Neural progenitor cell (in vitro differentiated cells): ENCODE measurements around the gene ATG16L2. TPM values are rescaled to one million over a fixed set of nuclear protein-coding genes. Genes with fewer than 3 reads are reported as not detected.

Experiments
- DNase-seq: peaks from one replicate; pipeline ENCODE4 v3.0.0-alpha.2; 2016; ENCODE audit warnings: low spot score
- H2AFZ ChIP-seq: fragments of 200-600 bp; sonication (generic); replicated peaks from 2 replicates; pipeline ENCODE4 v1.6.1; 2016; ENCODE audit warnings: antibody characterized with exemption
- H3F3A ChIP-seq: fragments of 200-600 bp; sonication (generic); 2 replicates; pipeline ENCODE4 v1.6.1; 2016; ENCODE audit warnings: antibody characterized with exemption, low read depth
- H3K27ac ChIP-seq: fragments of 200-600 bp; sonication (generic); 2 replicates; pipeline ENCODE4 v1.5.1; 2016; ENCODE audit warnings: mild to moderate bottlenecking
- H3K27me3 ChIP-seq: fragments of 200-600 bp; sonication (generic); 2 replicates; pipeline ENCODE4 v1.6.1; 2016; ENCODE audit warnings: mild to moderate bottlenecking, moderate library complexity
- H3K36me3 ChIP-seq: fragments of 200-600 bp; sonication (generic); 2 replicates; pipeline ENCODE4 v1.5.1; 2016
- H3K4me1 ChIP-seq: fragments of 200-600 bp; sonication (generic); 2 replicates; pipeline ENCODE4 v1.6.1; 2016; ENCODE audit warnings: mixed run types
- H3K4me2 ChIP-seq: fragments of 200-600 bp; sonication (generic); 2 replicates; pipeline ENCODE4 v1.6.1; 2016
- H3K4me3 ChIP-seq: fragments of 200-600 bp; sonication (generic); 2 replicates; pipeline ENCODE4 v1.5.1; 2016
- H3K79me2 ChIP-seq: fragments of 200-600 bp; sonication (generic); 2 replicates; pipeline ENCODE4 v1.6.1; 2016; ENCODE audit warnings: low read depth
- H3K9ac ChIP-seq: fragments of 200-600 bp; sonication (generic); 2 replicates; pipeline ENCODE4 v1.6.1; 2016
- H3K9me3 ChIP-seq: fragments of 200-600 bp; sonication (generic); 2 replicates; pipeline ENCODE4 v1.5.1; 2016; ENCODE audit warnings: low read depth
- H4K20me1 ChIP-seq: fragments of 200-600 bp; sonication (generic); 2 replicates; pipeline ENCODE4 v1.6.1; 2016; ENCODE audit warnings: low read depth
- H3K27ac Mint-ChIP-seq: 3 replicates; pipeline ENCODE4 v1.8.0; 2021; ENCODE audit warnings: mixed read lengths
- H3K27me3 Mint-ChIP-seq: 2 replicates; pipeline ENCODE4 v1.8.0; 2022; ENCODE audit warnings: low read depth, mild to moderate bottlenecking, inconsistent platforms, moderate library complexity, mixed read lengths; ENCODE audit not compliant: insufficient read depth
- H3K36me3 Mint-ChIP-seq: 3 replicates; pipeline ENCODE4 v1.8.0; 2021; ENCODE audit warnings: mixed read lengths
- H3K4me1 Mint-ChIP-seq: 3 replicates; pipeline ENCODE4 v1.8.0; 2021; ENCODE audit warnings: mixed read lengths
- H3K4me3 Mint-ChIP-seq: 3 replicates; pipeline ENCODE4 v1.8.0; 2021; ENCODE audit warnings: mild to moderate bottlenecking, moderate library complexity, mixed read lengths
- H3K9me3 Mint-ChIP-seq: 3 replicates; pipeline ENCODE4 v1.8.0; 2020; ENCODE audit warnings: mixed read lengths
- CTCF ChIP-seq: fragments of 200-600 bp; sonication (generic); IDR thresholded peaks from 2 replicates; pipeline ENCODE4 v1.5.1; 2017; ENCODE audit warnings: antibody characterized with exemption, mild to moderate bottlenecking
- EZH2 ChIP-seq: fragments of 200-600 bp; sonication (generic); IDR thresholded peaks from 2 replicates; pipeline ENCODE4 v1.6.1; 2017; ENCODE audit warnings: antibody characterized with exemption, mild to moderate bottlenecking, moderate library complexity
- EZH2phosphoT487 ChIP-seq: fragments of 200-600 bp; sonication (generic); IDR thresholded peaks from 2 replicates; pipeline ENCODE4 v1.6.1; 2017; ENCODE audit warnings: antibody characterized with exemption
- total RNA-seq: library from RNA; depleted of rRNA; stranded (reverse); fragments of >200 nt; gene quantifications from 2 replicates; pipeline ENCODE4 v1.2.3, GENCODE V29; 2015; ENCODE audit warnings: low replicate concordance

Gene ATG16L2
- total RNA-seq, 1 donor from 2014 or later, result 20.5 TPM

DNA sequence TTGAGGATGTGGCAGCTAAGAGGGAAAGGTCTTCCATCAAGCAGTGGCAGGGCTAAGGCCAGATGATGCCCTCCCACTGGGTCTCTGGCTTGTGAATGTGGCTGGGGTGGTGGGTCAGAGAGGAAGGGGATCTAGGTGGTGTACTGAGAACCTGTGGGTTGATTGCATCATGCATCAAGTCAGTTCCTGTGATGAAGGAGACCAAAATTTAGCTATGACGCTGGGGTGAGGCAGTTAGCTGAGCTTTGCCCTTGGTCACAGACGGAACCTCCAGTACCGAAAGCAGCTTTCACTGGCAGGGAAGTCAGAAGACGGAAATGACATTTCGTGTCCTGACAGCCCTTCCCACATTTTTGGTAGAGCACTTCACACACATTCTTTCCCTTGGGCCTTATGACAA is 20.7 kb downstream of the ATG16L2 start:
- Histone ChIP-seq H3K9ac (no peak overlapping the region), H3K79me2 (no peaks in the 10 kb centered on the region), H4K20me1 (no peaks in the 10 kb centered on the region), H3K9me3 (no peaks in the 10 kb centered on the region), H3K4me2 (no peak overlapping the region), H2AFZ (no peak overlapping the region), H3K4me3 (no peak overlapping the region), H3K4me1 (peaks cover 15% of the 10 kb centered on the region), H3K27ac (no peak overlapping the region), H3K36me3 (no peaks in the 10 kb centered on the region), H3K27me3 (no peaks in the 10 kb centered on the region), H3F3A (no peaks in the 10 kb centered on the region)
- H3K36me3 Mint-ChIP-seq, result peaks cover 5% of the 10 kb centered on the region
- H3K27ac Mint-ChIP-seq, result peak overlapping the region; percentile 27
- no peak for DNase-seq
- no peaks in the 10 kb centered on the region for H3K9me3 Mint-ChIP-seq
- no peak for TF ChIP-seq EZH2phosphoT487
- no peak for TF ChIP-seq EZH2
- TF ChIP-seq CTCF, result no peak
- peaks cover 18% of the 10 kb centered on the region for H3K4me1 Mint-ChIP-seq
- H3K4me3 Mint-ChIP-seq, result no peak overlapping the region
- H3K27me3 Mint-ChIP-seq, result no peaks in the 10 kb centered on the region

DNA sequence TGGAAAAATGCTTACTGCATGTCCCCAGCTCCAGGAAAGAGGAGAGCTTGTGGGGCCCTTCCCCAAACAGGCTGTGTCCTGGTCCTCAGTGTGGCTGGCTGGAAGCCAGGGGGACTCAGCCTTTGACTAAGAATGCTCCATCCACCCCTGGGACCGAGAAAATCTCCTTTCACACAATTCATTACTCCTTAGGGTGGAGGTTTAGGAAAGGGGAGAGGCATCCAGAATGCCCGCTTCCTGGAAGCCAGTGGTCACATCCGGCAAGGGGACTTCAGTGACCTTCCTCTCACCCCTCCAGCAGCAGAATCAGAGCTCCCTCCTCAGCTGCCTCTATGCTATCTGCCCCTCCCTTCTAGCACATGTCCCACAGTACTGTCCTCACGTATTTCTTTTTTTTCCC is 21.9 kb downstream of the ATG16L2 start:
- Mint-ChIP-seq H3K36me3 (peaks cover 9% of the 10 kb centered on the region), H3K27ac (peak overlapping the region; percentile 26), H3K4me3 (no peak overlapping the region), H3K4me1 (peaks cover 18% of the 10 kb centered on the region), H3K9me3 (no peaks in the 10 kb centered on the region), H3K27me3 (no peaks in the 10 kb centered on the region)
- DNase-seq, result no peak
- Histone ChIP-seq H3F3A (no peaks in the 10 kb centered on the region), H2AFZ (no peak overlapping the region), H3K4me2 (no peak overlapping the region), H3K9ac (no peak overlapping the region), H3K36me3 (no peaks in the 10 kb centered on the region), H3K79me2 (no peaks in the 10 kb centered on the region), H3K27me3 (no peaks in the 10 kb centered on the region), H3K9me3 (no peaks in the 10 kb centered on the region), H3K4me1 (peaks cover 15% of the 10 kb centered on the region), H3K4me3 (no peak overlapping the region), H4K20me1 (no peaks in the 10 kb centered on the region), H3K27ac (no peak overlapping the region)
- no peak for TF ChIP-seq EZH2
- TF ChIP-seq EZH2phosphoT487, result no peak
- TF ChIP-seq CTCF, result no peak

DNA sequence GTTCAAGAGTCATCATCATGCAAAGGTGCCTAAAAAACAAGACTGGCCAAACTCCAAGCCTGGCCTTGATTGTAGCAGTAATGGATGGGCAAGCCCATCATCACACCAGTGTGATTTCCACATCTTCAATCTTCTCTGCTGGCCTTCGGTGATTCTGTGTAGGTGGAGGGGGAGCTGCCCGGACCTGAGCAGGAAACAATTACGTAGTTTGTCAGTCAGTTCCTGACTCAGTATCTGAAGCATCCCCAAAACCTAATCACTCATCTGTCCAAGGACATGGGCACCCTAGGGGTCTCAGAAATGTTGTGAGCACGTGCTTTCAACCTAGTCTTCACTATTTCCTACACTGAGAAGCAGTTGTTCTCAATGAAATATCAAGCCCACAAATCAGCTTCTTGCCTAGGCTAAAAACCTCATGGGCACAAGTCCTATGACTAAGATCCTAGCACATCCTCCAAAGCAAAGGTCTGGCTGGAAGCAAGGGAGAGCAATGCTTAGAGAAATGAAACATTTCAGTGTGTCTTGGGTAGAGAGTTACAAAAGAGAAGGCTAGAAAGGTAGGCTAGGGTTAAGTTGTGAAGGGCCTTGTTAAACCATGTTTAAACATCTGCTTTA is 24.6 kb downstream of the ATG16L2 start:
- H3K36me3 Mint-ChIP-seq, result peaks cover 18% of the 10 kb centered on the region
- H3K4me3 Mint-ChIP-seq, result no peak overlapping the region

More for the DNA sequence above, 24.6 kb downstream of the ATG16L2 start:
- Histone ChIP-seq H2AFZ (no peak overlapping the region), H3K27me3 (no peaks in the 10 kb centered on the region), H3F3A (peaks cover 9% of the 10 kb centered on the region), H4K20me1 (no peaks in the 10 kb centered on the region), H3K4me3 (no peak overlapping the region), H3K27ac (no peak overlapping the region), H3K9ac (no peak overlapping the region), H3K79me2 (no peaks in the 10 kb centered on the region), H3K9me3 (no peaks in the 10 kb centered on the region), H3K4me1 (peaks cover 20% of the 10 kb centered on the region), H3K4me2 (no peak overlapping the region), H3K36me3 (no peaks in the 10 kb centered on the region)
- Mint-ChIP-seq H3K27me3 (no peaks in the 10 kb centered on the region), H3K4me1 (peaks cover 3% of the 10 kb centered on the region), H3K9me3 (no peaks in the 10 kb centered on the region), H3K27ac (no peak overlapping the region)
- no peak for DNase-seq
- TF ChIP-seq CTCF, result no peak
- no peak for TF ChIP-seq EZH2
- TF ChIP-seq EZH2phosphoT487, result no peak
